ENCODE data around the gene MEGF11.
"Not testable (repeated sequence)": the region's sequence is repeated elsewhere in the genome, so short reads cannot be mapped to it uniquely, and the experiment has no call there.

Gene MEGF11

GRCh38 chr15:65877749-65878148 is 375.8 kb downstream of the MEGF11 start:
- H3K27ac ChIP-seq (ENCODE audit: low read depth, low read length): no peak overlapping the region
- H3K27me3 ChIP-seq (ENCODE audit: low read length): no peaks in the 10 kb centered on the region
- H3K36me3 ChIP-seq (ENCODE audit: low read length): peaks cover 39% of the 10 kb centered on the region
- H3K4me3 ChIP-seq (ENCODE audit: insufficient read depth, low read length, poor library complexity, severe bottlenecking): no peak overlapping the region
- H2AFZ ChIP-seq (ENCODE audit: low read depth, low read length, severe bottlenecking): no peak overlapping the region
- TF ChIP-seq CTCF (IDR thresholded peaks at IDR 0.05; ENCODE audit: insufficient read depth, low read length, poor library complexity, severe bottlenecking) (no peak), EZH2phosphoT487 (conservative IDR thresholded peaks at IDR 0.05; ENCODE audit: low read length) (no peak)
- peaks cover 6% of the 10 kb centered on the region; the same call in 1 of the 2 replicates for H4K20me1 ChIP-seq (ENCODE audit: low read depth, low read length)
- H3K9me3 ChIP-seq (ENCODE audit: insufficient read depth, low read length): no peaks in the 10 kb centered on the region
- H3K9ac ChIP-seq (ENCODE audit: low read length): no peak overlapping the region
- H3F3A ChIP-seq (ENCODE audit: insufficient read depth): no peaks in the 10 kb centered on the region; the same call in 1 of the 2 replicates
- peaks cover 49% of the 10 kb centered on the region for H3K79me2 ChIP-seq (ENCODE audit: insufficient read depth, low read length)
- no peaks in the 10 kb centered on the region for H3K9me2 ChIP-seq (replicated peaks; ENCODE audit: insufficient read depth, low read length)
- no peak overlapping the region for H3K4me2 ChIP-seq (ENCODE audit: low read depth, low read length, poor library complexity, severe bottlenecking)

- Histone ChIP-seq H3K9ac (ENCODE audit: low read length) (no peak overlapping the region), H3K27ac (ENCODE audit: low read depth, low read length) (no peak overlapping the region), H3K27me3 (ENCODE audit: low read length) (no peaks in the 10 kb centered on the region), H4K20me1 (ENCODE audit: low read depth, low read length) (peaks cover 16% of the 10 kb centered on the region), H3K4me3 (ENCODE audit: insufficient read depth, low read length, poor library complexity, severe bottlenecking) (no peak overlapping the region), H3K36me3 (ENCODE audit: low read length) (peaks cover 23% of the 10 kb centered on the region), H3K79me2 (ENCODE audit: insufficient read depth, low read length) (peaks cover 72% of the 10 kb centered on the region), H2AFZ (ENCODE audit: low read depth, low read length, severe bottlenecking) (no peak overlapping the region), H3K9me3 (ENCODE audit: insufficient read depth, low read length) (no peaks in the 10 kb centered on the region), H3K4me2 (ENCODE audit: low read depth, low read length, poor library complexity, severe bottlenecking) (no peak overlapping the region), H3K9me2 (replicated peaks; ENCODE audit: insufficient read depth, low read length) (no peaks in the 10 kb centered on the region), H3F3A (ENCODE audit: insufficient read depth) (peaks cover 4% of the 10 kb centered on the region; the same call in 1 of the 2 replicates)
- TF ChIP-seq EZH2phosphoT487 (conservative IDR thresholded peaks at IDR 0.05; ENCODE audit: low read length) (no peak), CTCF (IDR thresholded peaks at IDR 0.05; ENCODE audit: insufficient read depth, low read length, poor library complexity, severe bottlenecking) (no peak)
Measured at GRCh38 chr15:65875458-65875857, 378.1 kb downstream of the MEGF11 start.

- H2AFZ ChIP-seq (ENCODE audit: low read depth, low read length, severe bottlenecking): no peak overlapping the region
- TF ChIP-seq EZH2phosphoT487 (conservative IDR thresholded peaks at IDR 0.05; ENCODE audit: low read length) (no peak), CTCF (IDR thresholded peaks at IDR 0.05; ENCODE audit: insufficient read depth, low read length, poor library complexity, severe bottlenecking) (no peak)
Measured at GRCh38 chr15:65873256-65873655, 380.3 kb downstream of the MEGF11 start.

GRCh38 chr15:65872596-65872995 is 381.0 kb downstream of the MEGF11 start:
- peak overlapping the region; percentile 4 for H3K4me2 ChIP-seq (ENCODE audit: low read depth, low read length, poor library complexity, severe bottlenecking)
- peaks cover 79% of the 10 kb centered on the region for H3K79me2 ChIP-seq (ENCODE audit: insufficient read depth, low read length)
- H3K27me3 ChIP-seq (ENCODE audit: low read length); H2AFZ ChIP-seq (ENCODE audit: low read depth, low read length, severe bottlenecking); H3K27ac ChIP-seq (ENCODE audit: low read depth, low read length); H3K4me3 ChIP-seq (ENCODE audit: insufficient read depth, low read length, poor library complexity, severe bottlenecking); H3K9ac ChIP-seq (ENCODE audit: low read length); H3K9me2 ChIP-seq (replicated peaks; ENCODE audit: insufficient read depth, low read length); H3K9me3 ChIP-seq (ENCODE audit: insufficient read depth, low read length); H3F3A ChIP-seq (ENCODE audit: insufficient read depth); H3K36me3 ChIP-seq (ENCODE audit: low read length): not testable (repeated sequence)
- H4K20me1 ChIP-seq (ENCODE audit: low read depth, low read length): peaks cover 16% of the 10 kb centered on the region

More at GRCh38 chr15:65873256-65873655, 380.3 kb downstream of the MEGF11 start:
- Histone ChIP-seq H3K36me3 (ENCODE audit: low read length) (peaks cover 6% of the 10 kb centered on the region; the same call in 1 of the 2 replicates), H3K4me3 (ENCODE audit: insufficient read depth, low read length, poor library complexity, severe bottlenecking) (no peak overlapping the region), H3K27ac (ENCODE audit: low read depth, low read length) (no peak overlapping the region), H3K27me3 (ENCODE audit: low read length) (no peaks in the 10 kb centered on the region), H3K4me2 (ENCODE audit: low read depth, low read length, poor library complexity, severe bottlenecking) (peak overlapping the region; percentile 4), H4K20me1 (ENCODE audit: low read depth, low read length) (peaks cover 16% of the 10 kb centered on the region), H3F3A (ENCODE audit: insufficient read depth) (peaks cover 4% of the 10 kb centered on the region; the same call in 1 of the 2 replicates), H3K9me3 (ENCODE audit: insufficient read depth, low read length) (no peaks in the 10 kb centered on the region), H3K79me2 (ENCODE audit: insufficient read depth, low read length) (peaks cover 83% of the 10 kb centered on the region), H3K9ac (ENCODE audit: low read length) (no peak overlapping the region), H3K9me2 (replicated peaks; ENCODE audit: insufficient read depth, low read length) (no peaks in the 10 kb centered on the region)

GRCh38 chr15:65871886-65872285 is 381.7 kb downstream of the MEGF11 start:
- H3K27ac ChIP-seq (ENCODE audit: low read depth, low read length); H3K9me2 ChIP-seq (replicated peaks; ENCODE audit: insufficient read depth, low read length); H3K36me3 ChIP-seq (ENCODE audit: low read length); H2AFZ ChIP-seq (ENCODE audit: low read depth, low read length, severe bottlenecking); H3K9ac ChIP-seq (ENCODE audit: low read length); H3K27me3 ChIP-seq (ENCODE audit: low read length); H3K9me3 ChIP-seq (ENCODE audit: insufficient read depth, low read length); H3F3A ChIP-seq (ENCODE audit: insufficient read depth); H3K4me3 ChIP-seq (ENCODE audit: insufficient read depth, low read length, poor library complexity, severe bottlenecking): not testable (repeated sequence)
- H3K4me2 ChIP-seq (ENCODE audit: low read depth, low read length, poor library complexity, severe bottlenecking): peak overlapping the region; percentile 98
- peaks cover 16% of the 10 kb centered on the region for H4K20me1 ChIP-seq (ENCODE audit: low read depth, low read length)
- H3K79me2 ChIP-seq (ENCODE audit: insufficient read depth, low read length): peaks cover 74% of the 10 kb centered on the region
